GM23248 (cell line): Measurements from ENCODE around the gene PDLIM5.

ENCODE experiments used
- EZH2 ChIP-seq: fragments of 200-600 bp; sonication (generic); IDR thresholded peaks from 2 replicates; pipeline ENCODE4 v1.6.1; 2018; ENCODE audit warnings: antibody characterized with exemption, mild to moderate bottlenecking; ENCODE audit not compliant: insufficient read depth, poor library complexity, severe bottlenecking
- EZH2phosphoT487 ChIP-seq: fragments of 200-600 bp; sonication (generic); IDR thresholded peaks from 2 replicates; pipeline ENCODE4 v1.6.1; 2018; ENCODE audit warnings: antibody characterized with exemption, moderate library complexity, mild to moderate bottlenecking, low read depth; ENCODE audit not compliant: insufficient read depth

DNA sequence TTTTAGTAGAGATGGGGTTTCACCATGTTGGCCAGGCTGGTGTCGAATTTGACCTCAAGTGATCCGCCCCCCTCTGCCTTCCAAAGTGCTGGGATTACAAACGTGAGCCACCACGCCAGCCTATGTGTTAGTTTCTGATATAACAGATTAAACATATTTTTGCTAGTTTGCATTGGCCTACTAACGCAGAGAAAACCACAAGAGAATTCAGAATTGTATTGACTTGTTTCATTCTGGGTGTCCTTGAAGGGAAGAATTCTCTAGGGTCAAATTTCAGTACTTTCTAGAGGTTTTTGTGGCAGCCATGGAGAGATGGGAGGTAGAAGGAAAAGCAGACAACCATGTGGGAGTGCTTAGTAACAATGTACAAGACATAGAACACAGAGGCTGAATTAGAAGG lies 259.9 kb downstream of the PDLIM5 start:
- TF ChIP-seq EZH2: no peak
- TF ChIP-seq EZH2phosphoT487: no peak
